ENCODE data around the gene AWAT2.
A peak's percentile ranks its signal among the peaks of the same experiment; 100 is the strongest.

Gene AWAT2, protein sequence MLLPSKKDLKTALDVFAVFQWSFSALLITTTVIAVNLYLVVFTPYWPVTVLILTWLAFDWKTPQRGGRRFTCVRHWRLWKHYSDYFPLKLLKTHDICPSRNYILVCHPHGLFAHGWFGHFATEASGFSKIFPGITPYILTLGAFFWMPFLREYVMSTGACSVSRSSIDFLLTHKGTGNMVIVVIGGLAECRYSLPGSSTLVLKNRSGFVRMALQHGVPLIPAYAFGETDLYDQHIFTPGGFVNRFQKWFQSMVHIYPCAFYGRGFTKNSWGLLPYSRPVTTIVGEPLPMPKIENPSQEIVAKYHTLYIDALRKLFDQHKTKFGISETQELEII

DNA sequence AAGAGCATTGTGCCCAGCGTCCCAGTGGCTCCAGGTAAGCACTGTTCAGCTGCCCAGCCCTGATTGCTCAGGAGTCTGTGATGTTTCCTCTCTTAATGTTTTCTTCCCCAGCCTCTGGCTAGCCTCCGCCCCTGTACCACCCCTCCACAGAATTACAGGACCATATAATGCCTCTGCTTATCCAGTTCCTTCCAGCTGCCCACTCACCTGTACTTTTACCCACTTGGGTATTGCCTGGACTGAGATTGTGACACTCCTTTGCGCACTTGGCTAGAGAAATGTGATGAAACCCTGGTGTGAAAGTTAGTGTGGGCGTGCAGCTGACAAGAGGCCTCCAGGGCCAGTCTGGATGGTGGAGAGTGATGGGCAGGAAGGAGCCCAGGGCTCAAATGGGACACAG, at the start of gene AWAT2:
Gene AWAT2, minus strand, starts transcription at position 14 of the 400 bp plus-strand sequence. Its CDS starts 6 bp downstream, at position 8.
- DNase-seq, result no peak

DNA sequence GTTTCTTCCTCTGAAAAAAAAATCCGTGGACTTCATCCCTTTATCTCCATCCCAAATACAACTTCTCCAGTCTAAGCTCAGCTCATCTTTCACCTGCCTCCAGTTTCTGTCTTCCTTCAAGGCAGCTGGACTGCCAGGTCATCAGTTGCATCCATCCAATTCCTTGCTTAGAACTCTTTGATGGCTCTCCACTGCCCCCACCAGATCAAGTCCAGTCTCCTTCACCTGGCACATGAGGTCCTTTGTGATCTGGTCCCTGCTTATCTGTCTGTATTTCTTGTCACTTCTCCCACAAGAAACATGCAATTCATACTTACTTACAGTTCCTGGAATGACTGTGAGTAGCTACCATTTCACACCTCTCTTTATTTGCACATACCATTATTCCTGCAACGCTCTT, 46.3 kb upstream of the AWAT2 start:
- DNase-seq, result no peak

DNA sequence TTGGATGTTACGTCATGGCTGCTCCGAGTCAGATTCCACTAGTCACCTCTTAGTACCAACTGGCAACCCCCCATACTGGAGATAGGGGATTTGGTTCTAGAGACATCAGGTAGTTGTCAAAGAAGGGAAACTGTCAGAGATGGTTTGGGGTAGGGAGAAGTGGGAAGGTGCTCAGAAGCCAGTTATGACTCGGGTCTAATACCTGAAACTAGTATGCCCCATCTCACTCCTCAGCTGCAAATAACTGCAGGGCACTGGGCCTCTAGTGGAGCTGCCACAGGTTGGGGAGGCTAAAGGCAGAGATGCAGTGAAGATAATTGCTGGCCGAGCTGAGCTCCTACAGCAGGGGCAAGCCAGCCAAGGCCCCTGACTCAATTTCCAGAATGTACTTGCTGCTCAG, 42.5 kb upstream of the AWAT2 start:
- DNase-seq, result no peak

DNA sequence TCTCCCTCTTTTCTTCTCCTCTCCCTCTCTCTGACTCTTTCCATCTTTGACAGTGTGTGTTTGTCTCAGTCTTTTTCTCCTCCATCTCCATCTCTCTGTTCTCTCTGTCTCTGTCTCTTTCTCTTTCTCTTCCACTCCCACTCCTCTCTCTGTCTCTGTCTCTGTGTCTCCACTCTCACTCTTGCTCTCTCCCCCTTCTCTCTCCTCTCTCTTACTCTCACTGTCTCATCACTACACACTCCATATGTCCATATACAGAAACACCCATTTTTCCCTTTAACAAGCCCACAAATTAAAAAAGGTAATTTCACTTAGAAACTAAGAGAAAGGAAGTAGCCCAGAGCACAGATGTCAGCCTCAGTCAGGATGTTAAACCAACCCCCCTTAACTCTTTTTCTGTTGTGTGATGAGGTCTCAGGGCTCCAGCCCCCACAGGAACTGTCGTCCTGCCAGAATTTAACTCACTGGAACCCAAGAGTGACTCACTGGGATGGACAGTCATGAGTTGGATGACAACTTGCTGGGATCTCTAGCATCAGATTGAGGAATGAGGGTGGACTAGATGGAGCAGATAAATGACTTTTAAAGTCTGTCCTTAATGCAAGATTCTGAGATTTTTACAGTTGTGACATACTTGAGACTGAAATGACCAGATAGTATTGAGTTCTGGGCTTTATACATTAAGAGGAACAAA, 40.0 kb upstream of the AWAT2 start:
- no peak for DNase-seq

DNA sequence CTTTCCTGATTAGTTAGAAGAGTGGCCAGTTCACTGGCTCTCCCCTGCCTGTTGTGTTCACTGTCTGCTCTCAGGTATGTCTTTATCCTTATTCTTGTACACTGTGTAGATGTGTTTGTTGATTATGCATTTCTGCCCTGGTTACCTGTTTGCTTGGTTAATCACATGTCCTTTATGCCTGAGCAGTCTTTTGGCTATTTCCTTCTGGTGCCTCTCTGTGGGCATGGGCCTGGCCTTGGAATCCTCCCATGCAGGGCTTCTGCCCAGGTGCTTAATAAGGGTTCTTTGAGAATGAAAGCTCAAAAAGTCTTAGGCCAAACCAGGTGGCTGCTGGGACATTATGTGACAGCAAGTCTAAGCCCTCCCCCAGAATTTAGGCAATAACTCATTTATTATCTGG, 39.0 kb upstream of the AWAT2 start:
- DNase-seq, result no peak

DNA sequence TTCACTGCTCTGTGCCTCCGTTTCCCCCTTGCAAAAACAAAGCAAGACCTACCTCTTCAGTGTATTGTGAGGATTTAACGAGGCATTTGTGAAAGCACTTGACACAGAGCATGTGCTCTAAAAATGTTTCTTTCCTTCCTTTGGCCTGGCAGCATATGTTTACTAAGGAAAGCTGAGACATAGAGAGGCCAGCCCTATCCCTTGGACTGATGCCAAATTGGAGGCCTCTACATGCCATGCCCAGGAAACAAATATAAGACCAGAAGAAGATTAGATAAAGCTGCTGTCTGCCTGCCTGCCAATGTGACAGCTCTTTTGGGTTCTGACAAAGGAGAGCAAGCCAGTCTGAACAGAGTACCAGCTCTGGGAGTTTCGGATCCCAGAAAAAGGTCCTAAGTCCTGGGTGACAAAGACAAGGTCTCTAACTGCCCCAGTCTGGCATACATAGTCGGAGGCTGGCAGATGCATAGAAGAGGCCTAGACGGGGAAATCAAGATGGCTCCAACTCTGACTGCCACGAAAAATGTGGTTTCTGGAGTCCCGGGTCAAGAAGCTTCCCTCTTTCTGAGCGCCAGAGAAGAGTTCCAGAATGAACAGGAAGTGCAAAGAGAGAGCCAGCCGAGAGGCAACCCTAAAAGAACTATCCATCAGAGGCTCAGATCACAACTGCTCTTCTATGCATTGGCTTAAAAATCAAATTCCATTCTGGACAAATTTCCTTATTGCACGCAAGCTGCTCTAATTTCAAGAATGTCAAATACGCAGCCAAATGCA, 38.3 kb upstream of the AWAT2 start:
- peak; percentile 9 for DNase-seq

DNA sequence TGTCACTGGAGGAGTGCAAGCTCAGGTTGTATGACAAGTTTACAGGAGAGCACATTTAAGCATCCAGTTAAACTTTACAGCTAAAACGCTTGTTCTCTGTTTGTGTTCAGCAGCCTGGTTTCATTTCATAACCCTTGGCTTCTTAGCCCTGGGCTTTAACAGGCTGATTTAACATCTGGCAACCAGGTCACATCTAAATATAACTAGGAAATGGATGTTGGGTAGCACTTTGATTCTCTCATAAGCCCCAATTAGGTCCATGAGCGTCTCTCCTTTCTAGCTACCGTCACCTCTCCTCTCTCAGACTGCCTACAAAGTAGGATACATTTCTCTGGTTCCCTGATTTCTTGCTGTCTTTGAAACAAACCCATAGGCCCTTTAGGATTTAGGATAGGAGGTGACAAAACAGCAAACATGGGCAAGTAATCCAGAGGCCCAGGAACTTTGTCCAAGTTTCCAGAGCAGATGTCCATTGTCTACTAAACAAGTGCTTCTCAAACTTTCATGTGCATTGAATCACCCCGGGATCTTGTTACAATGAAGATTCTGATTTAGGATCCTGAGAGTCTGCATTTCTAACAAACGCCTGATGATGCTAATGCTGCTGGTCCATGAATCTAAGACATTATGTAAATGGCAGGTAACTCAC, 35.0 kb upstream of the AWAT2 start:
- DNase-seq, result no peak

DNA sequence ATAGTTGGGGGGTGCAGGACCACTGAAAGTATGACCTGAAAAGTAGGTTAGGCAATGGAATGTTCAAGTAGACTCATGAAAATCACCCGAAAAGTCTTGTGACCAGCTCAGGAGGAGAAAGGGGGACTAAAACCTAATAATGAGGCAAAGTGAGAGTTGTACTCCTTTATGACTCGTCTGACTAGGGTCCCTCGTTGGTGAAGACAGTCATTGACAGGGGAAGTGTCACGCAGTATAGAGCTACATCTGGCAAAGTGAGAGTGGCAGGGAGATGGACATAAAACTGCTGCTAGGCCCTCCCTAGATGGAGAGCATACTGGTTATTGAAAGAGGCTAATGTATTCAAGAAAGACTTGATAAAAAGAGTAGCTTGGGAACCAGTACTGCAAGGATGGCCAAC, 33.0 kb upstream of the AWAT2 start:
- DNase-seq, result no peak

DNA sequence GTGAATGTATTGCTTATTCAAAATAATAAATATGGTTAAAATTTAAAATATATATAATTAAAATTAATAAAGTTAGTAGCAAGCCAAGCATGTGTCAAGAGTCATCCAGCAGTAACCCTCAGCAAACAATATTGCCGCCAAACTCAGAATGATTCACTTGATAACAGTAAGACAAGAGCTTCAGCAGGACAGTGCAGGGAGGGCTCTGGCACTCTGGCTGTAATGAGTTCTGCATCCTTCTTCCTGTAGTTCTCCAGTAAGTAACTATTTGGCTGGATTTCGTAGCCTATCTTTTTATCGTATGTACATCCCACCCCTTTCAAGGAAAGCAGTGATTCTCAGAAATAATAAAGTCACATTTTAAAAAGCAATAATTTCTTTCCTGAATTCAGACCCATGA, 30.1 kb upstream of the AWAT2 start:
- no peak for DNase-seq

DNA sequence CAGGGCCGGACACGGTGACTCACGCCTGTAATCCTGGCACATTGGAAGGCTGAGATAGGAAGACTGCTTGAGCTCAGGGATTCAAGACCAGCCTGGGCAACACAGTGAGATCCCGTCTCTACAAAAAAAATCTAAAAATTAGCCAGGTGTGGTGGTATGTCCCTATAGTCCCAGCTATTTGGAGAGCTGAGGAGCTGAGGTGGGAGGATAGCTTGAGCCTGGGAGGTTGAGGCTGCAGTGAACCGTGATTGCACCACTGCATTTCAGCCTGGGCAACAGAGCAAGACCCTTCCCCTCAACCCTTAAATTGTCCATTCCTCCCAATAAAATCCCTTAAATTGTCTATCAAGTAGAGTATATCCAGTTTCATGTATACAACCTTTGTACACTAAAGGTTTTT, 29.6 kb upstream of the AWAT2 start:
- DNase-seq, result no peak

DNA sequence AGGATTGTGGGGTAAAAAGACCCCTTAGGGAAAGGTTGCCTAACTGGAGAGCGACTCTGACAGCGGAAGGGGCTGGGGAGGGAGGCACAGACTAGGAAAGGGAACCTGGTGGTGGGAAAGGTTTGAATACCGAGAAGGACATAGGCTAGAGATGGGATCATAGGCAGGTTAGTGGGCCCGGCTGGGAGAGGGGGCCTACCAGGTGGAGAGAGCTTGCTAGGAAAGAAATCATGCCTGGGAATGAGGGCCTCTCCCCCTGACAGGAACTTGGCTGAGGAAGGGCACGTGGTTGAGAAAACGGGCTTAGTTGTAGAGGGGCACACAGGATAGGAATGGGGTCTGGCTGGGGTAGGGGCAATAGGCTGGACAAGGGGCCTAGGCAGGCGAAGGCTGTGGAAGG, 16.9 kb upstream of the AWAT2 start:
- no peak for DNase-seq

DNA sequence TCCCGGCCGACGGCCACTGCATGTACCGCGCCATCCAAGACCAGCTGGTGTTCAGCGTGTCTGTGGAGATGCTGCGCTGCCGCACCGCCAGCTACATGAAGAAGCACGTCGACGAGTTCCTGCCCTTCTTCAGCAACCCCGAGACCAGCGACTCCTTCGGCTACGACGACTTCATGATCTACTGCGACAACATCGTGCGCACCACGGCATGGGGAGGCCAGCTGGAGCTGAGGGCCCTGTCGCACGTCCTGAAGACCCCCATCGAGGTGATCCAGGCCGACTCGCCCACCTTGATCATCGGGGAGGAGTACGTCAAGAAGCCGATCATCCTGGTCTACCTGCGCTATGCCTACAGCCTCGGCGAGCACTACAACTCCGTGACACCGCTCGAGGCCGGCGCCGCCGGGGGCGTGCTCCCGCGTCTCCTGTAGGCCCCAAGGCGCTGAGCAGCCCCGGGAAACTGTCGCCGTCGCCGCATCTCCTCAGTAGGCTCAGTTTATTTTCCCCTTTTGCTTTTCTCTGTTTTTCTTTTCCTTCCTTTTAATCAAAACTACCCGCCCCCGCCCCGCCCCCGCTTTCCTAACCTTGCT, 13.3 kb upstream of the AWAT2 start:
- DNase-seq, result no peak

DNA sequence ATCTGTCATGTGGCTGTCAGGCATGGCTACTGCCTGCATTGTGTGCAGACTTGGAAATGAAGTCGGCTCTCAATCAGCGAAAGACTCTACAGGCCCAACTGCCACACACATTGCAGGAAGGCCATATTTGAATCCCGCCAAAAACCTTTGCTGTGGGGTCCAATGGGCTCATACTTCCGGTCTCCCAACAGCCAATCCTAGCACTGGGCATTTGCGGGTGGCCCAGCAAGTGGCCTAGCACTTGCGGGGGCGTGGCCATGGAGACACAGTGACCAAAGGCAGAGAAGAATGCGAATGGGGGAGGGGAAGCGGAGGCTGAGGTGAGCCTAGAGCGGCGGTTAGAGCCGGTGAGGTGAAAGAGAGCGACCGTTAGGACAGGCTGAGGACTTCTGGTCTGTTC, 12.3 kb upstream of the AWAT2 start, which contains the start of gene OTUD6A:
Gene OTUD6A, plus strand, starts transcription at position 382 of the 400 bp plus-strand sequence. CDS start 68 bp downstream, outside the sequence.
- no peak for DNase-seq

DNA sequence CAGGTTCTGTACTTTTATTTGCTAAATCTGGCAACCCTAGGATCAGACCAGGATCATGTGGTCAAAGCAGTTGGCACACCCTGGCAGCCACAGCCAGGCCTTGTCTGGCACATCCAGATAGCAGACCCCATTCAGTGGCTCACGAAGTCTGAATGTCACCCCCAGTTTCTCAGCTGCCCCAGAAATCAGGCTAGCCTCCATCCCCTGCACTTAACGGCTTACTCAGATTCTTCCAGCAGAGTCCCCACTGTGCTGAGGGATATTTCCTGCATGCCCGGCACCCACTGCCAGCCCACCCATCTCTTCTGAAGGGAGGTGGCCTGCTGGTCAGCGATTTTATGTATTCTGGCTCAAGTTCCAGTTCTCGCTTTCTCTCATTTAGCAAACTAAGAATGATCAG, 4.7 kb upstream of the AWAT2 start:
- DNase-seq, result no peak

DNA sequence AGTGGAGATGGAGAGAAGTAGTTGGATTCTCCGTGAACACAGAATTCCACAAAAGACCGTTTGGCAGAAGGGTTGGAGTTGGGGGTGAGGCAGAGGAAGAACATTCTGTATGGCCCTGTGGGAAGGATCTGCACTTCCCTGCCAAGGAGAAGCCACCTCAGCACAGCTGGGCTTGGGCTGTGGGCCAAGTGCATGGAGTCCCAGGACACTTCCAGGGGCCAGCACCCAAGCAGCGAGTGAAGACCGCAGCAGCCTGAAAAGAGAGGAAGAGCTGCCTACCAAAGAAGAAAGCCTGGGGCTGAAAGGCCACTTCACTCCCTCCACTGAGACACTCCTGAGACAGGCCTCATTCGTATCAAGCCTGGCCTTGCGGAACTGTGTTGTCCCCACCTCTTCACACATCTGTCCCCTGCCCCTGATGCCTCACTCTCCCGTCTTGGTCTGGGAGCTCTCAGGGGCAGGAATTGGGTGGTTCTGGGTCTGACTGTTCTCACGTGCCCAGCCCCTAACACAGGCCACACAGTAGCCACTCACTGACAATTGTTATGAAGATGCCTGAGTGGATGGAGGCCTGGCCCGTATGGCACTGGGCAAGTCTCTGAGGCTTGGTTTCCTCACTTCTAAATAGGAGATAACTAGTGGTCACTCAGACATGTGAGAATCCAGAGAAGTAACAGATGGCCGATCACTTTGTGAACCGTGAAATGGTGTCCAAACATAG, 3.3 kb upstream of the AWAT2 start:
- no peak for DNase-seq

DNA sequence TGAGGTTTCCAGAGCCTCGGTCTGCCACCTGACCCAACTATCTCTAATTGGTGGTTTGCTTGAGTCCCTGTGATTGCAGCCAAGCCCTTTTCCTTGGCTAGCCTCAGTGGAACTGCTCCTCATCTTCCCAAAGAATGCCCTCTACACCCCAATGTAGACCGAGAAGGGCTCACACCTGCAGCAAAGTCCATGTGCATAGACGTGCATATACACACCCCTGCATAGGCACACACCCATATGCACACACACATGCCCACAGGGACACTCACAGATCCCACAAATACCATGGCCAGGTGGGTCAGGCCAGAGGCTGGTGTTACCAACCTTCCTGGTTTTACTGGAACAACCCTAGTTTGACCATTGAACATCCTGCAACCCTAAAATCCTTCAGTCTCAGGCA, 332 bp downstream of the AWAT2 start:
- DNase-seq, result no peak

DNA sequence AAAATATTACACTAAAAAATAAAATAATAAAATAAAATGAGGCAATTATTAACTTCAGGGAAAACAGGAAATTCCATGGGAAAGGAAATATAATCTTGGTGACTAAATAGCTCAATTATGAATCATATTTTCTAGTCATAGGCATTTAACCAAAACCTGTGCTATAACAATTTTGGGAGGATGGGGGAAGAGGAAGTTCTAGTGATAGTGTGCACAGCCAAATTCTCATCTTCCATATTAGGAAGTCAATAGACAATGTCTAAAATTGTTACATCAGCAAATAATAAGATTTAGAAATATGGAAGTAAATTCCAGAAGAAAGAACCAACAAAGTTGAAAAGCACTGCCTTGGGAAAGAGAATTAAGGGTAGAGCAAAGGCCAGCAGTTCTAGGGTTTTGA, 2.8 kb downstream of the AWAT2 start:
- DNase-seq, result no peak

DNA sequence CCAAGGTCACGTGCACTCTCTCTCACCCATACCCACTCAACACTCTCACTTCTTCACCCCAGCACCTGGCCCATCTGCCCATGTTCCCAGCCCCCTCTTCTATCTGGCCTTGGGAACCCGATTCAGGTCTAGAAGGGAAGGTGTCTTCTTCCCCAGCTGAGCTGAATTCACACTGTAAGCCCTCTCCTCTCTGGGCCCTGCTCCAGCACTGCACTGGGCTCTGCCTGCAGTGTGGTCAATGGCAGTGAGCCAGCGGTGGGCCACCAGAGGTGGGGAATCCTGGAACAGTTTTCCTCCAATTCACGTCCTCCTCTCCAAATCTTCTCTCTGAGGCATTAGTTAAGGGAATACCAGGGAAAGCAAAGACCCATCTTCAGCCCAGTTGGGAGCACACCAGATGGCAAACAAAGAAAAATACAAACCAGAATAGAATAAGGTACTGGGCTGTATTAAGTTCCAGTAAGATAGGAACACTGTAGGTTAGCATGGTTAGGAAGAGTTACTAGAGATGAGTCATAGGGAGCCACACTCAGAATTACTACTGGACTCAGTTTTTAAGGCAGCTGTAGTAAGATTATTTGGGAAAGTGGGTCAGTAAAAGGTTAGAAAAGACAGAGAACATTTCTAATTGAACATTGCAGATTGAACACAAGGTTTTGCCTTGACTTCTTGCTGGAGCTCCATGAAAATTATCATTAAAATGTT, 5.0 kb downstream of the AWAT2 start:
- no peak for DNase-seq

DNA sequence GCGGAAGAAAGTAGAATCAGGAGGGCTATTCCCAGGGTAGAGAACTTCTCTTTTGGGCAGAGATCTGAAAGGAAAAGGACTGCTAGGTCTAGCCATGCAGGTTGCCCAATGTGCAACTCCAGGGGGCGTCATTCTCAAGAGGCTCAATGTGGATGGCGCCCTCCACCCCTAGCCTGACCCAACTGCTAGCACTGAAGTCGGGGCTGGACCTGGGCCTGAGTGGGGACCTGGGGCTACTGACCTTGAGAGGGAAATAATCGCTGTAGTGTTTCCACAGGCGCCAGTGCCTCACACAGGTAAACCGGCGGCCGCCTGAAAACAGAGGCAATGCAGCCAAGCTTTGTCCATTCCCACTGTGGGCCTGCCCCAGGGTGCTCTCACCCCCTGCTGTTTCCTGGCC, 6.1 kb downstream of the AWAT2 start:
- no peak for DNase-seq

DNA sequence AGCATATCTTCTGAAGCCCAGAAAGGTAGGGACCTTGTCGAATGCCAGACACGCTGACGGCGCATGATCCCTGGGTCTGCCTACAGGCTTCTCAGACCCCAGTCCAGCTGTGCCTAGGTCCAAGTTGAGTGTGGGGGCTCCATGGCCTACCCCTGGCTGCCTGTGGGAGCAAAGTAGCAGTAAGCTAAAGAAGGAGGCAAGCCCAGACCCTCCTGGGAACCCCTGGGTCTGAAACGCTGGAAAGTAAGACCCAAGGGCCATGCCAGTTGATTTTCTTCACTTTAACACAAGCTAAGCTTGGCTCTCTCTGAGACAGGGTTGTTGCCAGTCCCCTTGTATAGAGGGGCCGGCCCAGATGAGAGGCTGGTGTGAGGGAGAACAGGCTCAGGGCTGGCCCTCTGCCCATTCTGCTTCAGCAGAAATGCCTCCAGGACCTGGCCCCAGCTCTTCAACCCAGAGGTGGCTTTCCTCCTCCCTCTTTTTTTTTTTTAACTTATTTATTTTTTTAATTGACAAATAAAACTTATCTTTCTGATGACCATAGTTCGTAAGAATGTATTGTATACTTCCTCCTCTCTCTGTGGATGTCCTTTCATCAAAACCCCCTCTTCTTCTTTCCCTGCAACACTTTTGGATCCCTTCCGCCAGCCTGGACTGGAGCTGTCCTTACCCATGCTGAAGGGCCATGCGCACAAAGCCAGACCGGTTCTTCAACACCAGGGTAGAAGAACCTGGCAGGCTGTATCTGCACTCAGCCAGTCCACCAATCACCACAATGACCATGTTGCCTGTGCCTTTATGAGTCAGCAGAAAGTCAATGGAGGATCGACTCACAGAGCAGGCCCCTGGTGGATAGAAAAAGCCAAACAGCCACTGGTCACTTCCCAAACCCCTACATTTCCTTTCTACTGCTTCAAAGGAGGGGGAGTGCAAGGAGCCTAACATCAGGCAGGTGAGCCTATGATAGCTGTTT, 7.1 kb downstream of the AWAT2 start:
- no peak for DNase-seq

Measured in DMS 273 treated with DMSO at 0.1 percent for 48 hours (cell line).